OCI-M1 (cell line): ENCODE results near the gene SQSTM1.

Experiments used
- DNase-seq: peaks from one replicate; lab custom pipeline; 2025; lab: John Stamatoyannopoulos, UW

Gene SQSTM1

GRCh38 chr5:179806250-179807048, 14.3 kb upstream of the SQSTM1 start, which contains the start of gene MGAT4B:
MGAT4B (minus strand) TSS chr5:179806866; CDS start chr5:179806583, 283 bp downstream.
- DNase-seq: peak; percentile 89

GRCh38 chr5:179812135-179812825, 8.4 kb upstream of the SQSTM1 start:
- no peak for DNase-seq

- DNase-seq: no peak
Measured at GRCh38 chr5:179812997-179813607, 7.6 kb upstream of the SQSTM1 start.

GRCh38 chr5:179814090-179814489, 6.6 kb upstream of the SQSTM1 start:
- no peak for DNase-seq

- DNase-seq: no peak
Measured at GRCh38 chr5:179815491-179816249, 5.0 kb upstream of the SQSTM1 start.

- no peak for DNase-seq
Measured at GRCh38 chr5:179816401-179816795, 4.3 kb upstream of the SQSTM1 start.

GRCh38 chr5:179816796-179817469, 3.8 kb upstream of the SQSTM1 start:
- no peak for DNase-seq

GRCh38 chr5:179817470-179817840, 3.2 kb upstream of the SQSTM1 start:
- no peak for DNase-seq

- no peak for DNase-seq
Measured at GRCh38 chr5:179817890-179818745, 2.6 kb upstream of the SQSTM1 start.

- DNase-seq: peak; percentile 95
Measured at GRCh38 chr5:179818746-179819295, 1.9 kb upstream of the SQSTM1 start.

- peak; percentile 86 for DNase-seq
Measured at GRCh38 chr5:179819296-179820126, 1.2 kb upstream of the SQSTM1 start.

- peak; percentile 43 for DNase-seq
Measured at GRCh38 chr5:179820127-179820482, 600 bp upstream of the SQSTM1 start.

GRCh38 chr5:179821298-179822058, 773 bp downstream of the SQSTM1 start:
- peak; percentile 93 for DNase-seq

- DNase-seq: no peak
Measured at GRCh38 chr5:179822059-179822432, 1.3 kb downstream of the SQSTM1 start.

GRCh38 chr5:179822444-179822990, 1.8 kb downstream of the SQSTM1 start:
- DNase-seq: no peak

- DNase-seq: no peak
Measured at GRCh38 chr5:179823937-179824744, 3.4 kb downstream of the SQSTM1 start.

GRCh38 chr5:179824745-179825112, 4.0 kb downstream of the SQSTM1 start:
- no peak for DNase-seq
